K562 (cell line): ENCODE measurements around the gene MORC1. TPM values are rescaled to one million over a fixed set of nuclear protein-coding genes. Genes with fewer than 3 reads are reported as not detected.

Experiments used
- ATAC-seq: fragments of 200-7000 bp; cut with Tn5 transposase; 3 replicates; pipeline ENCODE4 v1.9.1; 2020; ENCODE audit warnings: moderate library complexity
- BruUV-seq: library from RNA; stranded (reverse); fragments of 400-500 nt; replicated peaks from 2 replicates; lab custom pipeline; 2021; lab: Mats Ljungman, UMichigan
- CTCF ChIA-PET: fragments of 300-600 bp; formaldehyde crosslinking; extraction: SDS; loops from one replicate; lab custom pipeline; 2021; ENCODE audit warnings: low intra/inter-chr PET ratio; lab: Yijun Ruan, JAX
- POLR2A ChIA-PET: fragments of 300-600, 350-650 bp; sonication (Branson Sonifier 250); formaldehyde crosslinking; extraction: SDS; loops from one replicate; lab custom pipeline; 2021; ENCODE audit warnings: antibody characterized with exemption, inconsistent platforms; lab: Yijun Ruan, JAX
- DNase-seq, 4 experiments: peaks; one replicate each; pipeline versions ENCODE4 v3.0.0 to v3.0.0-alpha.2; 2011 to 2018; ENCODE audit warnings: low spot score in 3 of 4, mixed read lengths in 3 of 4; ENCODE audit errors: extremely low read depth in 1 of 4
- FAIRE-seq: peaks from 2 replicates; lab custom pipeline; 2011; peaks lifted over from hg19 to GRCh38; lab: Jason Lieb, UNC
- H2AFZ ChIP-seq: 2 replicates; pipeline ENCODE4 v1.6.0; 2011; ENCODE audit warnings: low read depth, low read length, control low read depth, inconsistent platforms
- H3K27ac ChIP-seq: fragments of 200-600 bp; 3 replicates; pipeline ENCODE4 v1.8.0; 2011; ENCODE audit warnings: low read depth, mild to moderate bottlenecking, control low read depth, inconsistent platforms, low read length, moderate library complexity, mixed read lengths; ENCODE audit errors: extremely low read depth
- H3K27me3 ChIP-seq, 2 experiments: fragments of 300-600 bp in 1 of 2; 2 replicates in 1 of 2; 3 replicates in 1 of 2; pipeline versions ENCODE4 v1.6.0 to v1.8.0; 2011; ENCODE audit warnings: inconsistent platforms in 2 of 2, low read length in 2 of 2, mild to moderate bottlenecking in 1 of 2, mixed read lengths in 1 of 2, moderate library complexity in 1 of 2; ENCODE audit not compliant: control insufficient read depth in 2 of 2, insufficient read depth in 2 of 2
- H3K36me3 ChIP-seq: fragments of 300-600 bp; 3 replicates; pipeline ENCODE4 v1.8.0; 2011; ENCODE audit warnings: mild to moderate bottlenecking, low read length, inconsistent platforms; ENCODE audit not compliant: control insufficient read depth, insufficient read depth
- H3K4me1 ChIP-seq, 2 experiments: fragments of 200-600 bp in 1 of 2; replicated peaks in 1 of 2; 2 replicates in 1 of 2; 3 replicates in 1 of 2; pipeline versions ENCODE4 v1.5.1 to v1.8.0; 2011; ENCODE audit warnings: inconsistent platforms in 2 of 2, low read length in 2 of 2, mild to moderate bottlenecking in 1 of 2, mixed read lengths in 1 of 2, moderate library complexity in 1 of 2; ENCODE audit not compliant: control insufficient read depth in 2 of 2, insufficient read depth in 2 of 2
- H3K4me2 ChIP-seq: 2 replicates; pipeline ENCODE4 v1.6.1; 2011; ENCODE audit warnings: low read length, control low read depth, inconsistent platforms, mixed read lengths; ENCODE audit not compliant: insufficient read depth
- H3K4me3 ChIP-seq: fragments of 200-600 bp; sonication (generic), shearing (Covaris generic); 2 replicates; pipeline ENCODE4 v1.5.1; 2016; ENCODE audit warnings: control low read depth, inconsistent platforms
- H3K79me2 ChIP-seq: fragments of 200-600 bp; 3 replicates; pipeline ENCODE4 v1.8.0; 2011; ENCODE audit warnings: low read length, inconsistent platforms; ENCODE audit not compliant: control insufficient read depth, insufficient read depth
- H3K9ac ChIP-seq, 2 experiments: 2 replicates each; pipeline versions ENCODE4 v1.6.0 to v1.6.1; 2011; ENCODE audit warnings: low read depth in 2 of 2, low read length in 2 of 2, control low read depth in 1 of 2, inconsistent platforms in 1 of 2, mild to moderate bottlenecking in 1 of 2, mixed read lengths in 1 of 2; ENCODE audit not compliant: insufficient read depth in 1 of 2
- H3K9me1 ChIP-seq: one replicate; pipeline ENCODE4 v1.6.0; 2011; ENCODE audit warnings: inconsistent platforms, mild to moderate bottlenecking, low read length, moderate library complexity; ENCODE audit not compliant: control insufficient read depth, insufficient read depth
- H3K9me3 ChIP-seq: replicated peaks from 2 replicates; pipeline ENCODE4 v1.5.1; 2011; ENCODE audit warnings: low read depth, low read length, inconsistent platforms; ENCODE audit not compliant: control insufficient read depth, insufficient read depth
- H4K20me1 ChIP-seq: replicated peaks from 2 replicates; pipeline ENCODE4 v1.6.1; 2011; ENCODE audit warnings: low read length, inconsistent platforms, mixed read lengths; ENCODE audit not compliant: control insufficient read depth, insufficient read depth
- FOXA3 ChIP-seq, 2 experiments: fragments of 450-650 bp in 1 of 2; sonication (generic) in 1 of 2; formaldehyde crosslinking; IDR thresholded peaks in 1 of 2; conservative IDR thresholded peaks in 1 of 2; 2 replicates each; pipeline versions ENCODE4 v1.4.0 to v1.8.0; 2020 to 2022; ENCODE audit warnings: mild to moderate bottlenecking in 2 of 2, missing genetic modification reagents in 1 of 2
- GTF2F1 ChIP-seq: IDR thresholded peaks from 2 replicates; pipeline ENCODE4 v1.6.1; 2011; ENCODE audit warnings: low read depth, low read length, improper control_type of control experiment
- ILF3 ChIP-seq: fragments of 450-650 bp; IDR thresholded peaks from 2 replicates; pipeline ENCODE4 v1.6.1; 2018; ENCODE audit warnings: antibody characterized with exemption, mild to moderate bottlenecking, moderate library complexity, borderline replicate concordance
- JUND ChIP-seq, 2 experiments: IDR thresholded peaks; 2 replicates in 1 of 2; 3 replicates in 1 of 2; pipeline ENCODE4 v1.6.1; 2011; ENCODE audit warnings: borderline replicate concordance in 2 of 2, low read depth in 2 of 2, low read length in 2 of 2, improper control_type of control experiment in 1 of 2, missing biosample characterization in 1 of 2, missing genetic modification characterization in 1 of 2, missing genetic modification reagents in 1 of 2
- SIRT6 ChIP-seq: IDR thresholded peaks from one replicate; pipeline ENCODE4 v1.6.1; 2012; ENCODE audit warnings: low read depth, mild to moderate bottlenecking, control low read depth, inconsistent platforms, low read length, moderate library complexity
- SMAD1 ChIP-seq: fragments of 150-350 bp; IDR thresholded peaks from 2 replicates; pipeline ENCODE4 v1.6.1; 2014; ENCODE audit warnings: low read length, low read depth; ENCODE audit not compliant: partially characterized antibody
- ZNF253 ChIP-seq: fragments of 250-450 bp; sonication (Bioruptor Pico); conservative IDR thresholded peaks from 2 replicates; pipeline ENCODE4 v1.6.1; 2021; ENCODE audit warnings: mild to moderate bottlenecking
- ZNF41 ChIP-seq: fragments of 250-450 bp; sonication (Bioruptor Pico); conservative IDR thresholded peaks from 2 replicates; pipeline ENCODE4 v1.4.0; 2020; ENCODE audit warnings: mild to moderate bottlenecking
- WGBS: fragments of 100-300 bp; shearing (Covaris generic); methylation state at CpG from one replicate; pipeline ENCODE4 v1.1.6; 2016; ENCODE audit warnings: low coverage, mixed read lengths; ENCODE audit not compliant: insufficient coverage; ENCODE audit errors: missing lambda C conversion rate; 5-methylcytosine and 5-hydroxymethylcytosine counted together
- in situ Hi-C: fragments of 300-500 bp; cut with MboI; formaldehyde crosslinking; loops from 4 replicates; pipeline ENCODE4 v1.15.0; 2018; ENCODE audit warnings: inconsistent platforms, mixed read lengths
- intact Hi-C: fragments of 100-400 bp; cut with micrococcal nuclease; formaldehyde crosslinking; loops from 2 replicates; pipeline ENCODE4 v1.14.2; 2022
- polyA plus RNA-seq, 8 experiments: library from polyadenylated mRNA; depleted of rRNA in 4 of 8; stranded (reverse) in 5 of 8; unstranded in 3 of 8; fragments of >200 nt; fragmentation: Nextera tagmentation in 2 of 8; fragmentation: Illumina TruSeq in 1 of 8; extraction: Ambion mirVana in 2 of 8; extraction: Trizol in 1 of 8; gene quantifications; 2 replicates each; pipeline versions ENCODE4 v1.2.1 to v1.2.3, GENCODE V29; 2011 to 2014; ENCODE audit warnings: inconsistent platforms in 1 of 8, missing spikeins in 1 of 8
- total RNA-seq, 7 experiments: library from RNA; depleted of rRNA in 6 of 7; stranded (reverse); fragments of >200 nt in 6 of 7; fragmentation: Illumina TruSeq in 2 of 7; extraction: Trizol in 2 of 7; gene quantifications; 2 replicates each; pipeline versions ENCODE4 v1.2.1 to v1.2.3, GENCODE V29; 2011 to 2021; ENCODE audit warnings: low replicate concordance in 1 of 7
- TF ChIP-seq, protein P1 (sequence below): sonication (generic); formaldehyde crosslinking; IDR thresholded peaks from 2 replicates; pipeline ENCODE4 v1.9.0; 2022; ENCODE audit warnings: mild to moderate bottlenecking, missing genetic modification reagents
- TF ChIP-seq, protein P2 (sequence below): fragments of 450-650 bp; IDR thresholded peaks from 2 replicates; pipeline ENCODE4 v1.6.1; 2016; ENCODE audit warnings: missing biosample characterization, missing genetic modification characterization
- TF ChIP-seq, protein P3 (sequence below): fragments of 250-450 bp; sonication (Bioruptor Pico); IDR thresholded peaks from 2 replicates; pipeline ENCODE4 v1.5.1; 2021; ENCODE audit warnings: mild to moderate bottlenecking
- TF ChIP-seq, protein P4 (sequence below): sonication (generic); formaldehyde crosslinking; IDR thresholded peaks from 2 replicates; pipeline ENCODE4 v1.8.0; 2022; ENCODE audit warnings: mild to moderate bottlenecking, low read depth, missing genetic modification reagents

MORC1 gene
- total and polyA plus RNA-seq, 9 of the 15 experiments (the other 6 are each of a cell fraction or from before 2014, with no cell fraction given) = 0.08 to 0.41 (median 0.30) TPM; not detected in 1

DNA sequence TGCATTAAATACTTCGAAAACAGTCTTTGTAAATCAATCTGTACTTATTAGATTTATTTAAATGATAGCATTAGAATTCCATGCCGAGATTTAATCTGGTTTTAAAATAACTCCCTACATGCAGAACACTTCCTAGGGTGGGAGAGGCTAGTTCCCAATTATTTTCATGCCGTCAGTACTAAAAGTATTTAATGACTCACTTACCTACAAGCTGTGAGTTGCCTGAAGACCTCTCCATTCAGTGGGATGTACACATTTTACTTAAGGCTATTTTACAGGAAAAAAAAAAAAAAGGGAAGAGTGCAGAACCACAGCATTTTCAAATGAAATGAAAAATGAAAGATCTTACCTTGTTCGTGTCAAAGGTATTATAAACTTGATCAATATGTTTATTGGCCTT is 164.7 kb downstream of the MORC1 start (continued):
- TF ChIP-seq FOXA3 (CRISPR knock-in tag; conservative IDR thresholded peaks at IDR 0.05 in 1 of 2, IDR thresholded peaks at IDR 0.05 in 1 of 2) = no peak
- TF ChIP-seq, protein P1, sequence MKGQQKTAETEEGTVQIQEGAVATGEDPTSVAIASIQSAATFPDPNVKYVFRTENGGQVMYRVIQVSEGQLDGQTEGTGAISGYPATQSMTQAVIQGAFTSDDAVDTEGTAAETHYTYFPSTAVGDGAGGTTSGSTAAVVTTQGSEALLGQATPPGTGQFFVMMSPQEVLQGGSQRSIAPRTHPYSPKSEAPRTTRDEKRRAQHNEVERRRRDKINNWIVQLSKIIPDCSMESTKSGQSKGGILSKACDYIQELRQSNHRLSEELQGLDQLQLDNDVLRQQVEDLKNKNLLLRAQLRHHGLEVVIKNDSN (CRISPR knock-in tag) = no peak
- no peak for TF ChIP-seq JUND (IDR thresholded peaks at IDR 0.05; ENCODE audit: borderline replicate concordance, low read depth, low read length)
- TF ChIP-seq JUND (tag; IDR thresholded peaks at IDR 0.05; ENCODE audit: borderline replicate concordance, low read depth, low read length) = no peak

DNA sequence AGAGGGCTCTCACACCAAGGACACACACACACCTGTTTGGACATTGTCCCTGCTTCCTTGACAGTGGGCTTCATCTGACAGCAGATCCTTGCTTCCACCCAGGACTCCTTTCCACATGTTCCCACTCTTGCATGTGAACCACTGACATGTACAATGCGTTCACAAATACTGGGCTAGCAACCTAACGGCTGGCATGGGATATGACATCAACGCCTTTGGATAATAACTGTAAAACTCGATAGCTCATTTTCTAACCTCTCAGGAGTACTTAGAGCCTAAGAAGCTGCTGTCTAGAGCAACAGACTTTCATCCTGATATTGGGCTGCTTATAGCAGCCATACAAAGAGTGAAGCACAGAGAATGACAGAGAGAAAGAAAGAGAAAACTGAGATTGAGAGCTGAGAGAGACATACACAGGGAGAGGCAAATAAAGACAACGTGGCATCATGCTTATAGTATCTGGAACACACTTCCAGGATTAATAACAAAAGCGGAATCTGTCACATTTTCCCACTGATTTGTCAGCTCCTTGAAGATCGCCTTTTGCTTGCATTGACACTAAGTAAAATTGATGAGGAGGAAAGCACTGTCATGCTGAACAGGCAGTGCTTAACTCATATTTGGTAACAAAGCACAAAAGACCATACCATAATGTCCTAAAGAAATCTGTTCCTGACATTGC is 166.0 kb downstream of the MORC1 start:
- no peak overlapping the region for H3K4me3 ChIP-seq
- ChIA-PET CTCF (no interaction called here), POLR2A (no interaction called here)
- FAIRE-seq (no peak), DNase-seq (no peak), ATAC-seq (no peak)
- H3K79me2 ChIP-seq = no peaks in the 10 kb centered on the region
- no peak overlapping the region for H3K4me2 ChIP-seq
- no peak overlapping the region for H3K9ac ChIP-seq
- in situ Hi-C loops (no loop called here), intact Hi-C loops (no loop called here)
- no peaks in the 10 kb centered on the region for H3K36me3 ChIP-seq
- no peaks in the 10 kb centered on the region for H3K9me1 ChIP-seq
- H3K27ac ChIP-seq = no peak overlapping the region
- H4K20me1 ChIP-seq = no peaks in the 10 kb centered on the region
- no peaks in the 10 kb centered on the region for H3K27me3 ChIP-seq
- no peak overlapping the region for H2AFZ ChIP-seq
- no peaks in the 10 kb centered on the region for H3K9me3 ChIP-seq
- H3K4me1 ChIP-seq = no peaks in the 10 kb centered on the region
- no TSS peak for BruUV-seq
- WGBS = 0% methylated on average over 7 of the region's 7 CpGs
- TF ChIP-seq ZNF253 (CRISPR knock-in tag) (no peak), SIRT6 (no peak), ZNF41 (CRISPR knock-in tag) (no peak), GTF2F1 (no peak), JUND (IDR thresholded peaks at IDR 0.05; ENCODE audit: borderline replicate concordance, low read depth, low read length) (no peak), JUND (tag; IDR thresholded peaks at IDR 0.05; ENCODE audit: borderline replicate concordance, low read depth, low read length) (no peak), SMAD1 (no peak), ILF3 (no peak)
- TF ChIP-seq, protein P2, sequence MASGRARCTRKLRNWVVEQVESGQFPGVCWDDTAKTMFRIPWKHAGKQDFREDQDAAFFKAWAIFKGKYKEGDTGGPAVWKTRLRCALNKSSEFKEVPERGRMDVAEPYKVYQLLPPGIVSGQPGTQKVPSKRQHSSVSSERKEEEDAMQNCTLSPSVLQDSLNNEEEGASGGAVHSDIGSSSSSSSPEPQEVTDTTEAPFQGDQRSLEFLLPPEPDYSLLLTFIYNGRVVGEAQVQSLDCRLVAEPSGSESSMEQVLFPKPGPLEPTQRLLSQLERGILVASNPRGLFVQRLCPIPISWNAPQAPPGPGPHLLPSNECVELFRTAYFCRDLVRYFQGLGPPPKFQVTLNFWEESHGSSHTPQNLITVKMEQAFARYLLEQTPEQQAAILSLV (tag) = no peak
- TF ChIP-seq, protein P3, sequence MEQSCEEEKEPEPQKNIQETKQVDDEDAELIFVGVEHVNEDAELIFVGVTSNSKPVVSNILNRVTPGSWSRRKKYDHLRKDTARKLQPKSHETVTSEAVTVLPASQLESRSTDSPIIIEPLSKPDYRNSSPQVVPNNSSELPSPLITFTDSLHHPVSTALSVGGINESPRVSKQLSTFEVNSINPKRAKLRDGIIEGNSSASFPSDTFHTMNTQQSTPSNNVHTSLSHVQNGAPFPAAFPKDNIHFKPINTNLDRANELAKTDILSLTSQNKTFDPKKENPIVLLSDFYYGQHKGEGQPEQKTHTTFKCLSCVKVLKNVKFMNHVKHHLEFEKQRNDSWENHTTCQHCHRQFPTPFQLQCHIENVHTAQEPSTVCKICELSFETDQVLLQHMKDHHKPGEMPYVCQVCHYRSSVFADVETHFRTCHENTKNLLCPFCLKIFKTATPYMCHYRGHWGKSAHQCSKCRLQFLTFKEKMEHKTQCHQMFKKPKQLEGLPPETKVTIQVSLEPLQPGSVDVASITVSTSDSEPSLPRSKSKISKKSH (CRISPR knock-in tag) = no peak
- TF ChIP-seq, protein P4, sequence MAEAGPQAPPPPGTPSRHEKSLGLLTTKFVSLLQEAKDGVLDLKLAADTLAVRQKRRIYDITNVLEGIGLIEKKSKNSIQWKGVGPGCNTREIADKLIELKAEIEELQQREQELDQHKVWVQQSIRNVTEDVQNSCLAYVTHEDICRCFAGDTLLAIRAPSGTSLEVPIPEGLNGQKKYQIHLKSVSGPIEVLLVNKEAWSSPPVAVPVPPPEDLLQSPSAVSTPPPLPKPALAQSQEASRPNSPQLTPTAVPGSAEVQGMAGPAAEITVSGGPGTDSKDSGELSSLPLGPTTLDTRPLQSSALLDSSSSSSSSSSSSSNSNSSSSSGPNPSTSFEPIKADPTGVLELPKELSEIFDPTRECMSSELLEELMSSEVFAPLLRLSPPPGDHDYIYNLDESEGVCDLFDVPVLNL (CRISPR knock-in tag) = no peak
